ENCODE data around the gene CHMP4B. TPM values are rescaled to one million over a fixed set of nuclear protein-coding genes. Genes with fewer than 3 reads are reported as not detected.

Gene CHMP4B
- total RNA-seq, 1 donor from 2014 or later = 46.4 TPM

DNA sequence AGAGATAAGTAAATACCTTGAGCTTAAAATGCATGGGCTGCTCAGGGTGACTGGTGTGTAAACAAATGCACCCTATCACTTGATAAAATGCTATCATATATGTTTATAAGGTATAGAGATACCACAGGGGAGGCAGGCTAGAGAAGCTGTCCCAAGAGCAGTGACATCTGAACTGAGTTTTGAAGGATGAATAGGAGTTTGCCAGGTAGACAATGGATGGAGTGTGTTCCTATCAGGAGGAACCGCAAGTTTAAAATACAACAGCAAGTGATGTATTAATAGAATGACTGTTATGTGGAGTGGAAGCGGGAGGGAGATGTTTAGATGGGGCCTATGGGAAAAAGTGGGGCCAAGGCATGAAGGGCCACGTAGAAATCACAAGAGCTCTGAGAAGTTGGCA, 38.7 kb upstream of the CHMP4B start:
- DNase-seq = no peak
- TF ChIP-seq, protein P1, sequence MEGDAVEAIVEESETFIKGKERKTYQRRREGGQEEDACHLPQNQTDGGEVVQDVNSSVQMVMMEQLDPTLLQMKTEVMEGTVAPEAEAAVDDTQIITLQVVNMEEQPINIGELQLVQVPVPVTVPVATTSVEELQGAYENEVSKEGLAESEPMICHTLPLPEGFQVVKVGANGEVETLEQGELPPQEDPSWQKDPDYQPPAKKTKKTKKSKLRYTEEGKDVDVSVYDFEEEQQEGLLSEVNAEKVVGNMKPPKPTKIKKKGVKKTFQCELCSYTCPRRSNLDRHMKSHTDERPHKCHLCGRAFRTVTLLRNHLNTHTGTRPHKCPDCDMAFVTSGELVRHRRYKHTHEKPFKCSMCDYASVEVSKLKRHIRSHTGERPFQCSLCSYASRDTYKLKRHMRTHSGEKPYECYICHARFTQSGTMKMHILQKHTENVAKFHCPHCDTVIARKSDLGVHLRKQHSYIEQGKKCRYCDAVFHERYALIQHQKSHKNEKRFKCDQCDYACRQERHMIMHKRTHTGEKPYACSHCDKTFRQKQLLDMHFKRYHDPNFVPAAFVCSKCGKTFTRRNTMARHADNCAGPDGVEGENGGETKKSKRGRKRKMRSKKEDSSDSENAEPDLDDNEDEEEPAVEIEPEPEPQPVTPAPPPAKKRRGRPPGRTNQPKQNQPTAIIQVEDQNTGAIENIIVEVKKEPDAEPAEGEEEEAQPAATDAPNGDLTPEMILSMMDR (IDR thresholded peaks at IDR 0.05; ENCODE audit: partially characterized antibody, unreplicated experiment) = no peak
- H3K27me3 Mint-ChIP-seq (ENCODE audit: unreplicated experiment) = peaks cover 2% of the 10 kb centered on the region
- no peak overlapping the region for H3K4me3 Mint-ChIP-seq (ENCODE audit: unreplicated experiment)
- no peaks in the 10 kb centered on the region for H3K36me3 Mint-ChIP-seq (ENCODE audit: unreplicated experiment)
- H3K27ac Mint-ChIP-seq (ENCODE audit: unreplicated experiment) = no peak overlapping the region
- H3K9me3 Mint-ChIP-seq (ENCODE audit: unreplicated experiment) = peaks cover 1% of the 10 kb centered on the region
- peaks cover 5% of the 10 kb centered on the region for H3K4me1 Mint-ChIP-seq (ENCODE audit: low read depth, unreplicated experiment)

DNA sequence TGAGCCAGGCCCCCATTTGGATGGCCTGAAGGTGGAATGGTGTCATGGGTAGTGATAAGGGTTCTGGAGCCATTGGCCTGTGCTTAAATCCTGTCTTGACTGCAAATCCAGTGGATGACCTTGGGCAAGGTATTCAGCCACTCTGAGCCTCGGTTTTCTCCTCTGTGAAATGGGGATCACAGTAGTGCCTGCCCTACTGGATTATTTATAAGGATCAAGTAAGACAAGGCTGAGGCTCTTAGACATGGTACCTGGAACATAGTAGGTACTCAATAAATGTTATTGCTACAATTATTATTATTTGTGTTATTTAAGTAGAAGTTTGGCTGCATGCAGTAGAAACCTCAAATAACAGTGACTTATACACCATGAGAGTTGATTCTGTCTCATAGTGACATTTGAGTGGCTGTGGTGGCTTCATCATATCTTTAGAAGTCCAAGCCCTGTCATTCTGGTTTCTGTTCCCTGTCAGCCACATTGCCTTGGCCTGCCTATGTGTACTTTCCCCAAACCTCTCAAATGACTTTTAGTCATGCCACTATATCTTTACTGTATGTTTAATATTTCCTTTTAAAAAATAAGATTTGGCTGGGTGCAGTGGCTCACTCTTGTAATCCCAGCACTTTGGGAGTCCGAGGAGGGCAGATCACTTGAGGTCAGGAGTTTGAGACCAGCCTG, 37.6 kb upstream of the CHMP4B start:
- Mint-ChIP-seq H3K4me3 (ENCODE audit: unreplicated experiment) (no peak overlapping the region), H3K27ac (ENCODE audit: unreplicated experiment) (no peak overlapping the region), H3K27me3 (ENCODE audit: unreplicated experiment) (peaks cover 2% of the 10 kb centered on the region), H3K36me3 (ENCODE audit: unreplicated experiment) (no peaks in the 10 kb centered on the region), H3K9me3 (ENCODE audit: unreplicated experiment) (no peaks in the 10 kb centered on the region), H3K4me1 (ENCODE audit: low read depth, unreplicated experiment) (peaks cover 5% of the 10 kb centered on the region)
- TF ChIP-seq, protein P1 (IDR thresholded peaks at IDR 0.05; ENCODE audit: partially characterized antibody, unreplicated experiment) = no peak
- DNase-seq = no peak

DNA sequence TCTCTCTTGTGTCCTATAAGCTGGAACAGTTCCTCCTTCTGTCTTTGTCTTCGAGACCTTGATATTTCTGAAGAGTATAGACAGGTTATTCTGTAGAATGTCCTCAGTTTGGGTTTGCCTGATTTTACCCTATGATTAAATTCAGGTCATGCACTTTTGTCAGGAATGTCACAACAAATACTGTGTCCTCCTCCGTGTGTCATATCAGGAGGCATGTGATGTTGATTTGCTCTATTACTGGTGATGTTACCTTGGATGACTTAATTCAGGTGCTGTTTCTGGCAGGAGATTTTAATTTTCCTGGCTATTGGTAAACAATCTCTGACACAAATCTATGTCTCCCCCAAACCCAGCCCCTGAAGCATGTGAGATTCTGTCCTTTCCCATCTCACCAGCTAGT, 33.3 kb upstream of the CHMP4B start:
- no peak overlapping the region for H3K4me3 Mint-ChIP-seq (ENCODE audit: unreplicated experiment)
- no peak overlapping the region for H3K27ac Mint-ChIP-seq (ENCODE audit: unreplicated experiment)
- TF ChIP-seq, protein P1 (IDR thresholded peaks at IDR 0.05; ENCODE audit: partially characterized antibody, unreplicated experiment) = no peak
- H3K36me3 Mint-ChIP-seq (ENCODE audit: unreplicated experiment) = no peaks in the 10 kb centered on the region
- H3K4me1 Mint-ChIP-seq (ENCODE audit: low read depth, unreplicated experiment) = no peaks in the 10 kb centered on the region
- H3K27me3 Mint-ChIP-seq (ENCODE audit: unreplicated experiment) = peaks cover 8% of the 10 kb centered on the region
- DNase-seq = no peak
- H3K9me3 Mint-ChIP-seq (ENCODE audit: unreplicated experiment) = no peaks in the 10 kb centered on the region

DNA sequence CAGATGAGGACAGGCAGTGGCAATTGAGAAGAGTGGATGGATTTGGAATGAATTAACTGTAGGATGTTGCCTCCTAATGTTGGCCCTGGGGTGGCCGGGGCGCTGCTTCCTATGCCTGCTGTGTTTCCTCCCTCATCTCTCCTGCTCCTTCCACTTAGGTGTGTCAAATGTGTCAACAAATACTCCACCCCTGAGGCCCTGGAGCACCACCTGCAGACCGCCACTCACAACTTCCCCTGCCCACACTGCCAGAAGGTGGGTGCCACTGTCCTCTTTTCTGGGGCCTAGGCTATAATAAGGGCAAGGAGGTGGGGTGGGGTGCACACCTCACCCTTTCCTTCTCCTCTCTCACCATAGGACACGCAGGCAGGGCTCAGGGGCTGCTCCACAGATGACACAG, 30.0 kb upstream of the CHMP4B start:
- H3K27me3 Mint-ChIP-seq (ENCODE audit: unreplicated experiment) = peaks cover 8% of the 10 kb centered on the region
- TF ChIP-seq, protein P1 (IDR thresholded peaks at IDR 0.05; ENCODE audit: partially characterized antibody, unreplicated experiment) = no peak
- peaks cover 2% of the 10 kb centered on the region for H3K9me3 Mint-ChIP-seq (ENCODE audit: unreplicated experiment)
- DNase-seq = no peak
- no peak overlapping the region for H3K4me3 Mint-ChIP-seq (ENCODE audit: unreplicated experiment)
- H3K27ac Mint-ChIP-seq (ENCODE audit: unreplicated experiment) = no peak overlapping the region
- no peaks in the 10 kb centered on the region for H3K4me1 Mint-ChIP-seq (ENCODE audit: low read depth, unreplicated experiment)
- H3K36me3 Mint-ChIP-seq (ENCODE audit: unreplicated experiment) = no peaks in the 10 kb centered on the region

DNA sequence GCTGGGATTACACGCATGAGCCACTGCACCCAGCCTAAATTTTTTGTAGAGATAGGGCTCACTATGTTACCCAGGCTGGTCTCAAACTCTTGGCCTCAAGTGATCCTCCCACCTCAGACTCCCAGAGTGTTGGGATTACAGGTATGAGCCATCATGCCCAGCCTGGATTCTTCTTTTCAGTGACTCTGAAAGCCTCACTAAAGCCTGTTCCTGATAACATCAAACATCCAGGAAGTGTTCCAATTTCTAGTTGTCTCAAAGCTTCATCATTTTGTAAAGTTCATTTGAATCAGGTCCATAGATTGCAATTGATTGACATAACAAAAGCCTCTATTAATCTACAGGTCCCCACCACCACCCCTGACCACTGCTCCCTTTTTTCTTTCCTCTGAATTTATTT, 29.2 kb upstream of the CHMP4B start:
- DNase-seq = no peak
- Mint-ChIP-seq H3K9me3 (ENCODE audit: unreplicated experiment) (peaks cover 2% of the 10 kb centered on the region), H3K4me1 (ENCODE audit: low read depth, unreplicated experiment) (no peaks in the 10 kb centered on the region), H3K4me3 (ENCODE audit: unreplicated experiment) (no peak overlapping the region), H3K27me3 (ENCODE audit: unreplicated experiment) (peaks cover 8% of the 10 kb centered on the region), H3K27ac (ENCODE audit: unreplicated experiment) (no peak overlapping the region), H3K36me3 (ENCODE audit: unreplicated experiment) (no peaks in the 10 kb centered on the region)
- TF ChIP-seq, protein P1 (IDR thresholded peaks at IDR 0.05; ENCODE audit: partially characterized antibody, unreplicated experiment) = no peak
